DND-41 (cell line): ENCODE results near the gene PDE6A.

Source experiments
- EZH2 ChIP-seq: IDR thresholded peaks from 3 replicates; pipeline ENCODE4 v1.6.1; 2012; ENCODE audit warnings: borderline replicate concordance, low read depth, mild to moderate bottlenecking, moderate library complexity, low read length, inconsistent platforms; ENCODE audit not compliant: severe bottlenecking
- TF ChIP-seq, protein P1 (sequence below): IDR thresholded peaks from 2 replicates; pipeline ENCODE4 v1.5.1; 2012; ENCODE audit warnings: borderline replicate concordance, low read length, moderate library complexity, mild to moderate bottlenecking; ENCODE audit not compliant: poor library complexity, severe bottlenecking; ENCODE audit errors: extremely low read depth

DNA sequence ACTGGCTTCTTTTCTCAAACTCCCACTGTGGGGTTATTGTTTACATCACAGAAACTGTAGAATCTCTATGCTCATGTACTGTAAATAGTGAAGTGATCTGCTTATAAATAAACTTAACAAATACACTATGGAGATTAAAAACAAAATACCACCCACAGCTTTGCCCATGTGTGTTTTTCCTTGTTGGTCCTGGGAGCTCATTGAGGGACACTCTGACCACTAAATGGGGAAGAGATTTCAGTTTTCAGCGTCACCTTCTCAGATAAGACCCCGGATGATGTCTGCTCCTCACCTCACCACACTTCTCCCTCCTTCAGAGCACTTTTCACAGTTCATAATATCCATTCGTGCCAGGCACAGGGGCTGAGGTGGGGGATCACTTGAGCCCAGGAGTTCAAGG, 89.7 kb downstream of the PDE6A start:
- TF ChIP-seq, protein P1, sequence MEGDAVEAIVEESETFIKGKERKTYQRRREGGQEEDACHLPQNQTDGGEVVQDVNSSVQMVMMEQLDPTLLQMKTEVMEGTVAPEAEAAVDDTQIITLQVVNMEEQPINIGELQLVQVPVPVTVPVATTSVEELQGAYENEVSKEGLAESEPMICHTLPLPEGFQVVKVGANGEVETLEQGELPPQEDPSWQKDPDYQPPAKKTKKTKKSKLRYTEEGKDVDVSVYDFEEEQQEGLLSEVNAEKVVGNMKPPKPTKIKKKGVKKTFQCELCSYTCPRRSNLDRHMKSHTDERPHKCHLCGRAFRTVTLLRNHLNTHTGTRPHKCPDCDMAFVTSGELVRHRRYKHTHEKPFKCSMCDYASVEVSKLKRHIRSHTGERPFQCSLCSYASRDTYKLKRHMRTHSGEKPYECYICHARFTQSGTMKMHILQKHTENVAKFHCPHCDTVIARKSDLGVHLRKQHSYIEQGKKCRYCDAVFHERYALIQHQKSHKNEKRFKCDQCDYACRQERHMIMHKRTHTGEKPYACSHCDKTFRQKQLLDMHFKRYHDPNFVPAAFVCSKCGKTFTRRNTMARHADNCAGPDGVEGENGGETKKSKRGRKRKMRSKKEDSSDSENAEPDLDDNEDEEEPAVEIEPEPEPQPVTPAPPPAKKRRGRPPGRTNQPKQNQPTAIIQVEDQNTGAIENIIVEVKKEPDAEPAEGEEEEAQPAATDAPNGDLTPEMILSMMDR = no peak
- TF ChIP-seq EZH2 = no peak
